VCaP (cell line): ENCODE results near the gene SETDB1.

Source experiments
- H3K27ac ChIP-seq: fragments of 450-650 bp; 2 replicates; pipeline ENCODE4 v1.5.1; 2017
- CTCF ChIP-seq: fragments of 450-650 bp; conservative IDR thresholded peaks from 2 replicates; pipeline ENCODE4 v1.5.1; 2017; ENCODE audit warnings: mild to moderate bottlenecking, moderate library complexity

SETDB1 gene

DNA sequence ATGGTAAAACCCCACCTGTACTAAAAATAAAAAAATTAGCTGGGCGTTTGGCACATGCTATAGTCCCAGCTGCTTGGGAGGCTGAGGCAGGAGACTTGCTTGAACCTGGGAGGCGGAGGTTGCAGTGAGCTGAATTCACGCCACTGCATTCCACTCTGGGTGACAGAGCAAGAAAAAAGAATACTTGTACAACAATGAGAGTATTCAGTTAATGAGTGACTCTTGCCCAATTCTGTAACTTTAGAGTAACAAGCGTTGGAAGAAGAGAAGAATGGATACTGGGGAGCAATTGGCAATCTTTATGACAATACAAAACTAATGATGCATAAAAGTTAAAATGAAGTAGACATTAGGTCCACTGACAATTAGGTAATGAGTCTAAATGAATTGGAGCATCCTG is 66.5 kb downstream of the SETDB1 start:
- no peak for TF ChIP-seq CTCF

GRCh38 chr1:150994248-150994647 is 68.1 kb downstream of the SETDB1 start:
- TF ChIP-seq CTCF = no peak
- no peak overlapping the region for H3K27ac ChIP-seq

More for the DNA sequence above, 66.5 kb downstream of the SETDB1 start:
- H3K27ac ChIP-seq = no peak overlapping the region

DNA sequence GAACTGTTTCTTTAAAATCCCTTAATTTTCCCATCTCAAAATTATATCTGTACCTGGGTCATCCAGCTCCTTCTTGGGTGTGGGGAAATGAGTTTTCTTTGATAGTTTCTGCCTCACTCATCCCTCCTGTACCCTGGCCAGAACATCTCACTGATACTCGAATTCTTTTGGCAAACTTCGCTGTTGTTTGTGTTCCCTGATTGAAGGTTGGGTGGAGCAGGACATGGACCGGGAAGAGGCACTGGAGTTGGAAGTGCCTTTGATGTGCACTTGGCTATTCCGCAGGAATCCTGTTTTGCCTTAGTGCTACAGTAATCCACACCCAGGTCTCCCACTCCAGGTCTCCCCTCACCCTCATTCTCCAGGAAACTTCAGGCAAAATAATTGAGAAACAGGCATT is 69.3 kb downstream of the SETDB1 start:
- TF ChIP-seq CTCF = no peak
- no peak overlapping the region for H3K27ac ChIP-seq

DNA sequence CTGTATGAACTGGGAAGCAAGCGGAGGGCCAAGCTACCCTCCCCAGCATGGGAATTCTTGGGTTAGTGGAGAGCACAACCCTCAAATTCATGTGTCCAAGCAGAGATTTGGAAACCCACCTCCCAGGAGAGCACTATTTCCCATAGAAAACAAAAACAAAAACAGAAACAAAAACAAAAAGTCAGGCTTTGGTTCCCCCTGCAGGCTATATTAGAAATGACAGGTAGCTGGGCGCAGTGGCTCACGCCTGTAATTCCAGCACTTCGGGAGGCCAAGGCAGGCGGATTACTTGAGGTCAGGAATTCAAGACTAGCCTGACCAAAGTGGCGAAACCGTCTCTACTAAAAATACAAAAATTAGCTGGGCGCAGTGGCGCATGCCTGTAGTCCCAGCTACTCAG is 69.7 kb downstream of the SETDB1 start:
- no peak overlapping the region for H3K27ac ChIP-seq
- peak; percentile 81 for TF ChIP-seq CTCF

GRCh38 chr1:150997126-150997872 is 71.1 kb downstream of the SETDB1 start:
- H3K27ac ChIP-seq = no peak overlapping the region
- TF ChIP-seq CTCF = no peak

DNA sequence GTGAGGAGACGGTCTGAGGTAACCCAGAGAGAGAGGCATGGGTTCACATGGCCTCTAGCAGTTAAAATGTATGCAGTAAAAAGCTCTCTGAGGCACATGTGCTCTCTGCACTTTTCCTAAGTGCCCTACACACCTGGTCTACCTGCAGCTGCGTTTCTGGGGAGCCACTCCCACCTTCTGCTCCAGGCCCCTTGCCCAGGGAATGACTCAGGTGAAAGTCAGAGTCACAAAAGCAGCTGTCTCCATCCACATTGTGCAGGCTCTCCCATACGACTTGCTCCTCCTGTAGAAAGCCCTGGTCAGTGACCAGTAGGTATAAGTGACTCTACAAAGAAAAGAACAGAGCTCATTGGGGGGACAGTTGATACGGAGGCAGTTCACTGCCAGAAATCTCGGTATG is 71.8 kb downstream of the SETDB1 start:
- no peak for TF ChIP-seq CTCF
- H3K27ac ChIP-seq = no peak overlapping the region

GRCh38 chr1:150999051-150999674 is 73.0 kb downstream of the SETDB1 start:
- H3K27ac ChIP-seq = no peak overlapping the region
- TF ChIP-seq CTCF = no peak
